Liver (tissue), 3 donors: ENCODE data around the gene TTYH2.

Experiments
- ATF3 ChIP-seq: IDR thresholded peaks from 2 replicates; pipeline ENCODE4 v1.6.1; 2016; ENCODE audit warnings: antibody characterized with exemption
- CTCF ChIP-seq: fragments of 150-350 bp; IDR thresholded peaks from 2 replicates; pipeline ENCODE4 v1.5.1; 2017; ENCODE audit warnings: improper control_type of control experiment, low read depth, low read length; ENCODE audit not compliant: missing input control
- EGR1 ChIP-seq, 2 donors: IDR thresholded peaks; 2 replicates each; pipeline ENCODE4 v1.6.1; 2016 to 2018; ENCODE audit warnings: antibody characterized with exemption in 2 of 2, low read depth in 2 of 2
- FOXA1 ChIP-seq: IDR thresholded peaks from 2 replicates; pipeline ENCODE4 v1.6.1; 2016; ENCODE audit warnings: antibody characterized with exemption
- GABPA ChIP-seq, 2 donors: IDR thresholded peaks in 1 of 2; conservative IDR thresholded peaks in 1 of 2; 2 replicates each; pipeline ENCODE4 v1.6.1; 2016; ENCODE audit warnings: antibody characterized with exemption in 2 of 2, mild to moderate bottlenecking in 1 of 2, moderate library complexity in 1 of 2
- HNF4A ChIP-seq, 2 donors: conservative IDR thresholded peaks; 2 replicates each; pipeline ENCODE4 v1.6.1; 2016; ENCODE audit warnings: antibody characterized with exemption in 2 of 2, mild to moderate bottlenecking in 2 of 2
- JUND ChIP-seq, 2 donors: IDR thresholded peaks; 2 replicates each; pipeline ENCODE4 v1.6.1; 2016; ENCODE audit warnings: antibody characterized with exemption in 2 of 2
- MAX ChIP-seq: IDR thresholded peaks from 2 replicates; pipeline ENCODE4 v1.6.1; 2016; ENCODE audit warnings: antibody characterized with exemption
- NR2F2 ChIP-seq: IDR thresholded peaks from 2 replicates; pipeline ENCODE4 v1.6.1; 2016; ENCODE audit warnings: antibody characterized with exemption
- REST ChIP-seq: IDR thresholded peaks from 2 replicates; pipeline ENCODE4 v1.6.1; 2016; ENCODE audit warnings: antibody characterized with exemption, mild to moderate bottlenecking
- SP1 ChIP-seq: IDR thresholded peaks from 2 replicates; pipeline ENCODE4 v1.6.1; 2018; ENCODE audit warnings: antibody characterized with exemption, mild to moderate bottlenecking
- TAF1 ChIP-seq: conservative IDR thresholded peaks from 2 replicates; pipeline ENCODE4 v1.6.1; 2016; ENCODE audit warnings: antibody characterized with exemption, mild to moderate bottlenecking
- YY1 ChIP-seq: IDR thresholded peaks from 2 replicates; pipeline ENCODE4 v1.6.1; 2016; ENCODE audit warnings: antibody characterized with exemption, mild to moderate bottlenecking
- ZBTB33 ChIP-seq: IDR thresholded peaks from 2 replicates; pipeline ENCODE4 v1.6.1; 2016; ENCODE audit warnings: antibody characterized with exemption
- donor health status: healthy.
- donor health status: healthy.

- no peak for TF ChIP-seq CTCF
- TF ChIP-seq REST, result no peak
- TF ChIP-seq ZBTB33, result no peak
- no peak for TF ChIP-seq MAX
- no peak for TF ChIP-seq FOXA1
- no peak for TF ChIP-seq TAF1
- no peak for TF ChIP-seq ATF3
- TF ChIP-seq SP1, result no peak
- no peak for TF ChIP-seq JUND (IDR thresholded peaks at IDR 0.05)
- TF ChIP-seq NR2F2, result no peak
- TF ChIP-seq GABPA (IDR thresholded peaks at IDR 0.05 in 1 of 2, conservative IDR thresholded peaks at IDR 0.05 in 1 of 2), result no peak
- TF ChIP-seq EGR1 (IDR thresholded peaks at IDR 0.05; ENCODE audit: low read depth in 2 of 2), result no peak
- no peak for TF ChIP-seq YY1
- TF ChIP-seq HNF4A (conservative IDR thresholded peaks at IDR 0.05), result no peak
Measured at GRCh38 chr17:74190154-74190553, 23.2 kb upstream of the TTYH2 start.
